ENCODE data around the gene SLC7A9. TPM values are rescaled to one million over a fixed set of nuclear protein-coding genes. Genes with fewer than 3 reads are reported as not detected.

The SLC7A9 gene
- total and polyA plus RNA-seq, 2 donors (not counting 3 experiments of a cell fraction or from before 2014, with no cell fraction given) = 0.06 TPM; not detected in 1

DNA sequence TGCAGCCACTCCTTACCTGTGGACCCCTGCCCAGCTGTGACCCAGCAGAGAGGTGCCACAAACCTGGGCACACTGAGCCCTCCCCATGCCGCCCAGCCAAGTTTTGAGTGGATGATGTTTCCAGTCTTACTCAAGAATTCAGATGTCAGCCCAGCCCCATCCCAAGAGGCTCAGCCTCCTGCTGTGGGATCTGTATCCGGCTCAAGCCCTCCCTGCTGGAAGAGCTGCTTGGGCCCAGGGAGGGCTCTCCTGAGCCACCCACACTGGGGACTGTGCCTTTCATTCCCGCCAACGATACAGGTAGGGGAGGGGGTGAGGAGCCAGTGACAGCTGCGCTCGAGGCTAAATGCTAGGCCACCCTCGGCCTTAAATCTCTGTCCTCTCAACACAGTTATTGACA, 5.9 kb upstream of the SLC7A9 start:
- H3K9ac ChIP-seq (replicated peaks; ENCODE audit: extremely low read depth, insufficient read depth, low read length) = no peak overlapping the region
- dilution Hi-C loops (cut with MboI; ENCODE audit: extremely low pct_ligation_motif_present, low sequenced_read_pairs) (no loop called here), intact Hi-C loops (cut with micrococcal nuclease) (no loop called here)
- no peak for FAIRE-seq
- DNase-seq (ENCODE audit: low read depth, low spot score) = no peak
- ChIA-PET POLR2A (no interaction called here), CTCF (no interaction called here)
- no peak overlapping the region for H2AFZ ChIP-seq (ENCODE audit: low read depth, low read length)
- no peaks in the 10 kb centered on the region for H3K79me2 ChIP-seq (ENCODE audit: control insufficient read depth, insufficient read depth, low read length)
- no peak for TF ChIP-seq MYC (IDR thresholded peaks at IDR 0.05; ENCODE audit: low read depth, low read length)
- TF ChIP-seq, protein P1, sequence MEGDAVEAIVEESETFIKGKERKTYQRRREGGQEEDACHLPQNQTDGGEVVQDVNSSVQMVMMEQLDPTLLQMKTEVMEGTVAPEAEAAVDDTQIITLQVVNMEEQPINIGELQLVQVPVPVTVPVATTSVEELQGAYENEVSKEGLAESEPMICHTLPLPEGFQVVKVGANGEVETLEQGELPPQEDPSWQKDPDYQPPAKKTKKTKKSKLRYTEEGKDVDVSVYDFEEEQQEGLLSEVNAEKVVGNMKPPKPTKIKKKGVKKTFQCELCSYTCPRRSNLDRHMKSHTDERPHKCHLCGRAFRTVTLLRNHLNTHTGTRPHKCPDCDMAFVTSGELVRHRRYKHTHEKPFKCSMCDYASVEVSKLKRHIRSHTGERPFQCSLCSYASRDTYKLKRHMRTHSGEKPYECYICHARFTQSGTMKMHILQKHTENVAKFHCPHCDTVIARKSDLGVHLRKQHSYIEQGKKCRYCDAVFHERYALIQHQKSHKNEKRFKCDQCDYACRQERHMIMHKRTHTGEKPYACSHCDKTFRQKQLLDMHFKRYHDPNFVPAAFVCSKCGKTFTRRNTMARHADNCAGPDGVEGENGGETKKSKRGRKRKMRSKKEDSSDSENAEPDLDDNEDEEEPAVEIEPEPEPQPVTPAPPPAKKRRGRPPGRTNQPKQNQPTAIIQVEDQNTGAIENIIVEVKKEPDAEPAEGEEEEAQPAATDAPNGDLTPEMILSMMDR (IDR thresholded peaks at IDR 0.05; ENCODE audit: extremely low read depth in 1 of 2, insufficient read depth in 1 of 2, low read depth in 1 of 2, low read length in 2 of 2) = no peak
- no peaks in the 10 kb centered on the region for H3K9me1 ChIP-seq (replicated peaks; ENCODE audit: control insufficient read depth, extremely low read depth, insufficient read depth, low read length)
- H3K4me2 ChIP-seq (ENCODE audit: insufficient read depth, low read length) = no peak overlapping the region
- BruUV-seq (replicated peaks) = no TSS peak
- H3K36me3 ChIP-seq (ENCODE audit: control insufficient read depth in 2 of 2, extremely low read depth in 1 of 2, insufficient read depth in 2 of 2, low read length in 2 of 2) = no peaks in the 10 kb centered on the region
- H3K27me3 ChIP-seq (ENCODE audit: control insufficient read depth in 2 of 2, insufficient read depth in 2 of 2, low read length in 2 of 2) = no peaks in the 10 kb centered on the region
- no peaks in the 10 kb centered on the region for H3K4me1 ChIP-seq (ENCODE audit: control insufficient read depth, extremely low read depth, insufficient read depth, low read length)
- H4K20me1 ChIP-seq (replicated peaks; ENCODE audit: control insufficient read depth, extremely low read depth, insufficient read depth, low read length) = no peaks in the 10 kb centered on the region
- no peak overlapping the region for H3K27ac ChIP-seq (ENCODE audit: insufficient read depth, low read depth, low read length)
- no peak overlapping the region for H3K4me3 ChIP-seq (replicated peaks in 1 of 3; ENCODE audit: insufficient read depth in 1 of 3, low read depth in 1 of 3, low read length in 3 of 3)
- H3K9me3 ChIP-seq (replicated peaks; ENCODE audit: control insufficient read depth, insufficient read depth, low read length) = no peaks in the 10 kb centered on the region

DNA sequence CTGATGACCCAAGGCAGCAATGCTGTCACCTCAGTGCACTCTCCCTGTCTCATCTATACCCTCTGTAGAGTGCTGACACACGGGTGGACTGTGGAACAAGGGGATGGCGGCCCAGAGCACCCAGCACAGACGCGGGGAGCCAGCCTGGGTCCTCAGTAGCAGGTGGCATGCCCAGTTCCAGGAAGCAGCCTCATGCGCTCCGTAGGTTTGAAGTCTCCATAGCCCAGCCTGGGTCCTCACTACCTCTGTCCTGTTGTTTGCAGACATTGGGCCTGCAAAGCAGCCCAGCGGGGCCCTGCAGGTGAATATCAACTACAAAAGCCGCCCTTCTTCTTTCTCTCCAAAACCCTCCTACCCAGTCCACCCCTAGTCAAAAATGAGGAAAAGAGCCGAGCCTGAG, 5.0 kb upstream of the SLC7A9 start:
- Histone ChIP-seq H3K4me2 (ENCODE audit: insufficient read depth, low read length) (no peak overlapping the region), H3K4me1 (ENCODE audit: control insufficient read depth, extremely low read depth, insufficient read depth, low read length) (no peaks in the 10 kb centered on the region), H2AFZ (ENCODE audit: low read depth, low read length) (no peak overlapping the region), H4K20me1 (replicated peaks; ENCODE audit: control insufficient read depth, extremely low read depth, insufficient read depth, low read length) (no peaks in the 10 kb centered on the region), H3K9me1 (replicated peaks; ENCODE audit: control insufficient read depth, extremely low read depth, insufficient read depth, low read length) (no peaks in the 10 kb centered on the region), H3K79me2 (ENCODE audit: control insufficient read depth, insufficient read depth, low read length) (no peaks in the 10 kb centered on the region), H3K9ac (replicated peaks; ENCODE audit: extremely low read depth, insufficient read depth, low read length) (no peak overlapping the region), H3K27ac (ENCODE audit: insufficient read depth, low read depth, low read length) (no peak overlapping the region), H3K36me3 (ENCODE audit: control insufficient read depth in 2 of 2, extremely low read depth in 1 of 2, insufficient read depth in 2 of 2, low read length in 2 of 2) (no peaks in the 10 kb centered on the region), H3K4me3 (replicated peaks in 1 of 3; ENCODE audit: insufficient read depth in 1 of 3, low read depth in 1 of 3, low read length in 3 of 3) (no peak overlapping the region), H3K27me3 (ENCODE audit: control insufficient read depth in 2 of 2, insufficient read depth in 2 of 2, low read length in 2 of 2) (no peaks in the 10 kb centered on the region), H3K9me3 (replicated peaks; ENCODE audit: control insufficient read depth, insufficient read depth, low read length) (no peaks in the 10 kb centered on the region)
- intact Hi-C loops (cut with micrococcal nuclease) (no loop called here), dilution Hi-C loops (cut with MboI; ENCODE audit: extremely low pct_ligation_motif_present, low sequenced_read_pairs) (no loop called here)
- ChIA-PET CTCF (no interaction called here), POLR2A (no interaction called here)
- TF ChIP-seq EZH2 (IDR thresholded peaks at IDR 0.05; ENCODE audit: borderline replicate concordance, low read depth, low read length, severe bottlenecking) = no peak
- TF ChIP-seq POLR2AphosphoS5 (IDR thresholded peaks at IDR 0.05; ENCODE audit: insufficient read depth, low read depth, low read length) = no peak
- no peak for TF ChIP-seq MYC (IDR thresholded peaks at IDR 0.05; ENCODE audit: low read depth, low read length)
- TF ChIP-seq JUN (IDR thresholded peaks at IDR 0.05; ENCODE audit: borderline replicate concordance, insufficient read depth, insufficient read length, low read depth) = no peak
- TF ChIP-seq GATA2 (IDR thresholded peaks at IDR 0.05; ENCODE audit: insufficient read depth, insufficient read length, low read depth, low read length) = no peak
- no peak for TF ChIP-seq POLR2A (IDR thresholded peaks at IDR 0.05; ENCODE audit: low read depth, low read length)
- TF ChIP-seq, protein P1 (IDR thresholded peaks at IDR 0.05; ENCODE audit: extremely low read depth in 1 of 2, insufficient read depth in 1 of 2, low read depth in 1 of 2, low read length in 2 of 2) = no peak
- TF ChIP-seq, protein P2, sequence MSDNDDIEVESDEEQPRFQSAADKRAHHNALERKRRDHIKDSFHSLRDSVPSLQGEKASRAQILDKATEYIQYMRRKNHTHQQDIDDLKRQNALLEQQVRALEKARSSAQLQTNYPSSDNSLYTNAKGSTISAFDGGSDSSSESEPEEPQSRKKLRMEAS (IDR thresholded peaks at IDR 0.05; ENCODE audit: insufficient read depth, insufficient read length) = no peak
- TF ChIP-seq FOS (IDR thresholded peaks at IDR 0.05; ENCODE audit: borderline replicate concordance, insufficient read depth, low read length) = no peak
- no TSS peak for BruUV-seq (replicated peaks)
- FAIRE-seq (no peak), DNase-seq (ENCODE audit: low read depth, low spot score) (no peak)
